Lower lobe of right lung (tissue), 2 donors: ENCODE data around the gene GRM2. TPM values are rescaled to one million over a fixed set of nuclear protein-coding genes. Genes with fewer than 3 reads are reported as not detected.

Experiments
- ATAC-seq, 2 donors: fragments of 200-7000 bp; cut with Tn5 transposase; one replicate each; pipeline ENCODE4 v1.9.1; 2020 to 2022; ENCODE audit warnings: mild to moderate bottlenecking in 2 of 2, moderate library complexity in 2 of 2
- DNase-seq: peaks from one replicate; pipeline ENCODE4 v3.0.0-alpha.2; 2020
- H3K27ac ChIP-seq: fragments of 200-600 bp; one replicate; pipeline ENCODE4 v1.8.0; 2022
- H3K27me3 ChIP-seq: fragments of 200-600 bp; one replicate; pipeline ENCODE4 v1.8.0; 2022; ENCODE audit warnings: low read depth
- H3K36me3 ChIP-seq: fragments of 200-600 bp; one replicate; pipeline ENCODE4 v1.8.0; 2022; ENCODE audit warnings: mild to moderate bottlenecking
- H3K4me1 ChIP-seq: fragments of 200-600 bp; one replicate; pipeline ENCODE4 v1.8.0; 2022
- H3K4me3 ChIP-seq: fragments of 200-600 bp; one replicate; pipeline ENCODE4 v1.8.0; 2022; ENCODE audit warnings: mild to moderate bottlenecking
- H3K9me3 ChIP-seq: fragments of 200-600 bp; one replicate; pipeline ENCODE4 v1.8.0; 2022
- CTCF ChIP-seq: fragments of 200-600 bp; IDR thresholded peaks from one replicate; pipeline ENCODE4 v1.8.0; 2022; ENCODE audit warnings: antibody characterized with exemption, mild to moderate bottlenecking
- intact Hi-C: fragments of 100-400 bp; cut with DNase I; formaldehyde crosslinking; loops from one replicate; pipeline ENCODE4 v1.11.0; 2022
- total RNA-seq: library from RNA; stranded (reverse); fragmentation: NEBNext Ultra II Directional; extraction: Animal tissue kit (Norgen Biotek cat#: 25700); gene quantifications from one replicate; pipeline ENCODE4 v1.2.1, GENCODE V29; 2021
- donor health status: DM: no; HTN: yes; CAD: no; lungs with severe emphysema.

The GRM2 gene
- total RNA-seq, 1 donor from 2014 or later = 0.15 TPM

- DNase-seq (no peak), ATAC-seq (no peak)
- no peak overlapping the region for H3K4me3 ChIP-seq
- intact Hi-C loops = no loop called here
- no peaks in the 10 kb centered on the region for H3K9me3 ChIP-seq
- peaks cover 29% of the 10 kb centered on the region for H3K36me3 ChIP-seq
- no peaks in the 10 kb centered on the region for H3K27me3 ChIP-seq
- no peak overlapping the region for H3K27ac ChIP-seq
- peaks cover 41% of the 10 kb centered on the region for H3K4me1 ChIP-seq
- TF ChIP-seq CTCF = no peak
Measured at GRCh38 chr3:51678186-51678585, 28.7 kb upstream of the GRM2 start.

GRCh38 chr3:51678641-51679040 lies 28.2 kb upstream of the GRM2 start:
- peaks cover 39% of the 10 kb centered on the region for H3K4me1 ChIP-seq
- intact Hi-C loops = no loop called here

GRCh38 chr3:51679318-51679717 lies 27.6 kb upstream of the GRM2 start:
- Histone ChIP-seq H3K36me3 (peaks cover 34% of the 10 kb centered on the region), H3K27ac (no peak overlapping the region), H3K9me3 (no peaks in the 10 kb centered on the region), H3K4me3 (no peak overlapping the region), H3K27me3 (no peaks in the 10 kb centered on the region), H3K4me1 (peaks cover 40% of the 10 kb centered on the region)
- intact Hi-C loops = no loop called here
- ATAC-seq (no peak), DNase-seq (peak; percentile 16)
- no peak for TF ChIP-seq CTCF

More at GRCh38 chr3:51678641-51679040, 28.2 kb upstream of the GRM2 start:
- no peaks in the 10 kb centered on the region for H3K27me3 ChIP-seq
- H3K4me3 ChIP-seq = no peak overlapping the region
- ATAC-seq (no peak), DNase-seq (no peak)
- H3K9me3 ChIP-seq = no peaks in the 10 kb centered on the region
- TF ChIP-seq CTCF = no peak
- H3K36me3 ChIP-seq = peaks cover 29% of the 10 kb centered on the region
- no peak overlapping the region for H3K27ac ChIP-seq

GRCh38 chr3:51679777-51680176 lies 27.1 kb upstream of the GRM2 start:
- intact Hi-C loops = no loop called here
- Histone ChIP-seq H3K36me3 (peaks cover 38% of the 10 kb centered on the region), H3K9me3 (no peaks in the 10 kb centered on the region), H3K27me3 (no peaks in the 10 kb centered on the region), H3K4me1 (peaks cover 40% of the 10 kb centered on the region), H3K27ac (no peak overlapping the region), H3K4me3 (no peak overlapping the region)
- ATAC-seq = no peak
- DNase-seq = no peak
- no peak for TF ChIP-seq CTCF

- Histone ChIP-seq H3K27me3 (no peaks in the 10 kb centered on the region), H3K36me3 (peaks cover 39% of the 10 kb centered on the region), H3K27ac (peak overlapping the region; percentile 53), H3K9me3 (no peaks in the 10 kb centered on the region), H3K4me1 (peaks cover 42% of the 10 kb centered on the region), H3K4me3 (no peak overlapping the region)
- DNase-seq (peak; percentile 42), ATAC-seq (no peak)
- intact Hi-C loops = no loop called here
- no peak for TF ChIP-seq CTCF
Measured at GRCh38 chr3:51680196-51680595, 26.7 kb upstream of the GRM2 start.

- DNase-seq (no peak), ATAC-seq (no peak)
- no peaks in the 10 kb centered on the region for H3K27me3 ChIP-seq
- peak overlapping the region; percentile 53 for H3K27ac ChIP-seq
- no peak for TF ChIP-seq CTCF
- peaks cover 39% of the 10 kb centered on the region for H3K36me3 ChIP-seq
- H3K9me3 ChIP-seq = no peaks in the 10 kb centered on the region
- intact Hi-C loops = no loop called here
- H3K4me3 ChIP-seq = no peak overlapping the region
- H3K4me1 ChIP-seq = peaks cover 44% of the 10 kb centered on the region
Measured at GRCh38 chr3:51680663-51681230, 26.1 kb upstream of the GRM2 start.
